ENCODE measurements around the gene NXNL2.

The NXNL2 gene

DNA sequence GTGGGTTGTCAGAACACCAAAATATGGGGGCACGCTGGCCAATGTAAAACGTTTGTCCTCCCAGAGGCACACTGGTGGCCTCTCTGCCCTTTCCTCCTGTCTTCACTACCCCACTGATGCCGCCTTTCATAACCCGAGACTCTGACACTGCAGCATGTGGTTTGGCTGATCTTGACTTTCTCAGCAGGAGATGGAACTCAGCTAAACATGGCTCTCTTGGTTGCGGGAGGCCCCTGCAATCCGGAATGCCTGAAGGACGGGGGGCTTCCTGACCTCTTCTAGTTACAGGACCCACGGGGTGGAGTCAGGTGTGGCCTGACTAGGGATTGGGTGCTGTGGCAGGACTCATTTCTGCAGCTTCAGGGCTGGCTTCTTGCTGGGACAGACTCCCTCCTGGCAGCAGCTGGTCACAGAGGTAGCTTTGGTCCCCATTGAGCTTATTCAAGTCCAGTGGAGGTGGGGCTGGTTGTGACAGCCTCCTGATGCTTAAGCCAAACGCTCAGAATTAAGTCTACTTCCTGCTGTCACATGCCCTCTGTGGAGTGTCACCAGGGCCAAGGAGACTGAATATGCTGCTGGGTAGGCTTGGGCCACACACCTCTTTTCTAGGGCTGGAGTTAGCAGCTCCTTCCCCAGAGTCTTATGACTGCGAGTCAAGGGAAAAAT is 44.2 kb downstream of the NXNL2 start:
- TF ChIP-seq, protein P1, sequence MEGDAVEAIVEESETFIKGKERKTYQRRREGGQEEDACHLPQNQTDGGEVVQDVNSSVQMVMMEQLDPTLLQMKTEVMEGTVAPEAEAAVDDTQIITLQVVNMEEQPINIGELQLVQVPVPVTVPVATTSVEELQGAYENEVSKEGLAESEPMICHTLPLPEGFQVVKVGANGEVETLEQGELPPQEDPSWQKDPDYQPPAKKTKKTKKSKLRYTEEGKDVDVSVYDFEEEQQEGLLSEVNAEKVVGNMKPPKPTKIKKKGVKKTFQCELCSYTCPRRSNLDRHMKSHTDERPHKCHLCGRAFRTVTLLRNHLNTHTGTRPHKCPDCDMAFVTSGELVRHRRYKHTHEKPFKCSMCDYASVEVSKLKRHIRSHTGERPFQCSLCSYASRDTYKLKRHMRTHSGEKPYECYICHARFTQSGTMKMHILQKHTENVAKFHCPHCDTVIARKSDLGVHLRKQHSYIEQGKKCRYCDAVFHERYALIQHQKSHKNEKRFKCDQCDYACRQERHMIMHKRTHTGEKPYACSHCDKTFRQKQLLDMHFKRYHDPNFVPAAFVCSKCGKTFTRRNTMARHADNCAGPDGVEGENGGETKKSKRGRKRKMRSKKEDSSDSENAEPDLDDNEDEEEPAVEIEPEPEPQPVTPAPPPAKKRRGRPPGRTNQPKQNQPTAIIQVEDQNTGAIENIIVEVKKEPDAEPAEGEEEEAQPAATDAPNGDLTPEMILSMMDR (IDR thresholded peaks at IDR 0.05; ENCODE audit: extremely low read depth, missing control alignments) = no peak
- no peak for DNase-seq (ENCODE audit: low spot score)

DNA sequence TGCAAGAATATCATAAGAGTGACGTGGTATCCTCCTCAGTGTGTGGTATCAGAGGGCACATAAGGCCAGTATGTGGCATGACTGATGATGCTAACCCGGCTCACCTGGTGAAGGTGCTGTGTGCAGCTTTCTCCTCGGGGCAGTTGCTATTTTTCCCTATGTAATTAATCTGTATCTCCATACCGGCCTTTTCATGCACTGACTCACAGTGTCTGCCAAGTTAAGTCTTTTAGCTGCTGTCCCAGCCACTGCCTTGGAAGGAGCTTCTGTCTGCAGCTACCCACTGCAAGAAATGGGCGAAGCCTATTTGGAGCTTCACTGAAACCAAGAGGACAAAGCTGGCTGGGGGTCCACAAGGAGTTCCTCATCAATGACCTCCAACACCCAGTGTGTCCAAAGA is 46.0 kb downstream of the NXNL2 start:
- TF ChIP-seq, protein P1 (IDR thresholded peaks at IDR 0.05; ENCODE audit: extremely low read depth, missing control alignments) = no peak
- DNase-seq (ENCODE audit: low spot score) = no peak

DNA sequence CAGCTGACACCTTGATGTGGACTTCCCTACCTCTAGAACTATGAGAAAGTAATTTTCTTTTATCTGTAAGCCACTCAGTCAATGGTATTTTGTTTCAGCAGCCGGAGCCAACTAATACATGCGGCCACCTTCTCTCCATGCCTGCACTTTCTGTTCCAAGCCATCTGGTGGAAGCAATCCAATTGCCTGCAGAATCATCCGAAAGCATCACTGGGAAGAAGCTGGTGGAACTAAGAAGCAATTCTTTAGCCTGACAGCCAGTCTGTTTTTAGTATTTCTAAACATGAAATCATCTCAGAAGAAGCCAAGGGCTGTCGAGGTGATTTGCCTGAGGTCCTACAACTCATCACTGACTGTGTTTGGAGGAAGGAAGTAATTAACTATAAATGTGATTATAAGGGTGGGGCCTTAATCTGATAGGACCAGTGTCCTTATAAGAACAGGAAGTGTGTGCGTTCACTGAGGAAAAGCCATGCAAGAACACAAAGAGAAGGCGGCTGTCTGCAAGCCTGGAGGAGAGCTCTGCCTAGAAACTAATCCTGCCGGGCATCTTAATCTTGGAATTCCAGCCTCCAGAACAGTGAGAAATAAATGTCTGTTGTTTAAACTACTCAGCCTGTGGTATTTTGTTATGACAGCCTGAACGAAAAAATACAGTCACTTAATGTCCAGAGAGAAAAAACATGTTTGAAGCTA is 49.1 kb downstream of the NXNL2 start:
- TF ChIP-seq, protein P1 (IDR thresholded peaks at IDR 0.05; ENCODE audit: extremely low read depth, missing control alignments) = no peak
- DNase-seq (ENCODE audit: low spot score) = no peak

DNA sequence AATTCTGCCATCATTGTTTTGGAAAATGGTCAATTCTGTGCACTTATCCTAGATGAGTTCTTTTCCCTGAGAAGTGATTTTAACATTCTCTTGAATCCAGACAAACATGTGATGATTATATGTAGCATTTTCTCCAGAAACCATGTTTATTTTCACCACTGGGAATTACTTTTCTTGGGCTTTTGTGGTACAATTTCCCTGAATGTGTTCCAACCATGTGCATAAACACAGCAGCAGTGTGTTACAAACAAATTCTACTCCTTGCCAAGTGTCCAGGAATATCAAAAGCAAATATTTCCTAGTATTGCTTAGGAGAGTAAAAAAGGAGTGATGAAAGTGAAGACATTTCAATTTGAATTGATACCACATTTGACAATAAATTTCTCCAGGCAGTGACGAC is 50.4 kb downstream of the NXNL2 start:
- TF ChIP-seq, protein P1 (IDR thresholded peaks at IDR 0.05; ENCODE audit: extremely low read depth, missing control alignments) = no peak
- no peak for DNase-seq (ENCODE audit: low spot score)

DNA sequence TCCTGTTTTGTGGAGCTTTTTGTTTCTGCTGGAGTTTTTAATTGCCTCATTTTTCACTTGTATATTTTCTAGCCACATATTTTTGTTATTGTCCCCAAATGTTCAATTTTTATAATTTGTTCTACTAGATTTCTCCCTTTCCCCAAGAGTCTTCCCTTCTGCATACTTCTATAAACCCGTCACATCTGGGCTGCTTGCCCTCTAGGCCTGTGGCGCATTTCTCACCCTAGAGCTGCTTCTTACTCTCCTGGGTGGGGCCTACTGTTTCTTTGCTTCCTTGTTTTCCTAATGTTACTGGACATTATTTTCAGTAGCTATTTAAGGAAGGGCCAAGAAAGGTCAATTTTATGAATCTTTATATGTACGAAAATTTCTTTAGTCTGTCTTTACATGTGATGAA is 51.5 kb downstream of the NXNL2 start:
- DNase-seq (ENCODE audit: low spot score) = no peak
- TF ChIP-seq, protein P1 (IDR thresholded peaks at IDR 0.05; ENCODE audit: extremely low read depth, missing control alignments) = no peak

DNA sequence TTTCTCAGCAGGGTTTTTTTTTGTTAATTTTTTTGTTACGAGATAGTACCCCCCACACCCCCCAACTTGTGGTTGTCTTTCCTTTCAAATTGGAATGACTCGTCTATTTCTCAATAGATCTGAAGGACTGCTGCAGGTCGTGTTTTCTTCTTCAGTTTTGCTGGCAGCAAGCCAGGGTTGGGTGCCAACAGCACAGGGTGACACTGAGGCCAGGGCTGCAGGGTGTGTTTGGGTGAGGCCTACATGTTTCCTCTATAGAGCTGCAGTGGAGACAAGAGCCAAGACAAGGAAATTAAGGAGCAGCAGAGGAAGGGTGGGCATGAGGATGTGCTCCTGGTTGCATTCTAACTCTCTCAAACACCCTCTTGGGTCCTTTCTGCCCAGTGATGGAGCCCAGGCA is 52.2 kb downstream of the NXNL2 start:
- no peak for DNase-seq (ENCODE audit: low spot score)
- TF ChIP-seq, protein P1 (IDR thresholded peaks at IDR 0.05; ENCODE audit: extremely low read depth, missing control alignments) = no peak

DNA sequence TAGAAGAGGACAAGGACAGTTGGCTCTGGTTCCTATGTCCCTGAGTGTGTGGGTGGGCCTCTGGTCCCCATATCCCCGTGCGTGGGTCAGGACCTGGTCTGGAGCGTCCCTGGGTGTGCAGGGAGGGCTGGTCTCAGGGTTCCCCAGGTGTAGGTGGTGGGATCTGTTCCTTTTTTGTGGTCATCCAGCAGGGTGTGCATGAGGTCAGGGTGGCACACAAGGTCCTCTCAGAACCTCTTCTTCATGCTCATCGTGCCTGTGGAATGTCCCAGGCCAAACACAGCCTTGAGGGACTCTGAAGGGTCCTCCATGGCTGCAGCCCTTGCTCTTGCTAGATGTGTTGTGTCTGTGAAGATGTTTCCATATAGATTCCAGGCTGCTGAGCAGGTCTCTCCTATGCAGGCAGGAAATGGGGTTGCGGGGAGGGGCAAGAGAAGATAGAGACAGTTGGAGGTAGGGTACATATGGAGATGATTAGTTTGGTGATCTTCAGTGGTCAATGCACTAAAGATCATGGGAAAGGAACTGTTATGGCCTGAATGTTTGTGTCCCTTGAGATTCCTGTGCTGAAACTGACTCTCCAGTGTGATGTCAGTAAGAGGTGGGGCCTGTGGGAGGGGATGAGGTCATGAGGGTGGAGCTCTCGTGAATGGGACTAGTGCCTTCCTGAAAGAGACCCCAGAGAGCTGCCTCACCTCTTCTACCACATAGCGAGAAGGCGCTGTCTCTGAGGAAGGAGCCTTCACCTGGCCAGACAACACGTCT is 53.1 kb downstream of the NXNL2 start:
- TF ChIP-seq, protein P1 (IDR thresholded peaks at IDR 0.05; ENCODE audit: extremely low read depth, missing control alignments) = no peak
- DNase-seq (ENCODE audit: low spot score) = no peak

Data from GM20000 (cell line).